GM21360 (cell line): ENCODE measurements around the gene KIAA1328.

ENCODE experiments used
- ATAC-seq: cut with Tn5 transposase; IDR thresholded peaks from one replicate; pipeline ENCODE4 v1.9.1; 2021; ENCODE audit warnings: mild to moderate bottlenecking, moderate library complexity; ENCODE audit not compliant: unreplicated experiment

KIAA1328 gene

DNA sequence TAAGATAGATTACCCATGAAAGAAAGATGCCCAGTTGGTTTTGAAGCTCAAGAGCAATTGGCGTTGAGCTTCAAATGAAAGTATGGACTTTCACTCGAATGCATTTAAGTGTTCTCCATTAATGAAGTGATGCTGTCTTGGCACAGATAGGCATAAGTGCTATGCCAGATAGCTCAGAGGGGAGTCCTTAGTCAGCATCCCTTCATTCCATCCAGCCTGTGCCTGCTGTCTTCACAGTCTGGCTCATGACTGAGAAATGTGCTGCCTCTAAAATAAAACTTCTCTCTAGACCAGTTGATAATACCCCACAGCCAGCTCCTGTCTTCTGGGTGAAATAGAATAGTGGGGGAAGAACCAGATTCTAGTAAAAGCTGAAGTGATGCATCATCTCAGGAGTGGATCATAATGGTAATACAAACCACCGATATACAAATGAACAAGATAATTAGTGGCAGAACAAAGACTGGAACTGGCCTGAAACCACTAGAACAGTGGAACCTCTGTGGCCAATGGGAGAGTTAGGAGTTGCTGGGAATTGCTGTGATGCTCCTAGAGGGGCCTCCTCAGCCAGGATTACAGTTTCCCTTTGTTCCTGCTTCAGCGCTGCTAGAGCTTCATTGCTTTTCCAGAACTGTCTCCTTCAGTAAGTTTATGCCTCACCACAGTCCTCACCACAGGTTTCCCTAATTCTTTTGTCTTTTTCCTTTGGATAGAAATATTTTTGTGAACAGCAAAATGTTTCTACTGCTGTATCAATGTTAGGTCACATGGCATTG, 359.3 kb downstream of the KIAA1328 start:
- ATAC-seq = no peak

DNA sequence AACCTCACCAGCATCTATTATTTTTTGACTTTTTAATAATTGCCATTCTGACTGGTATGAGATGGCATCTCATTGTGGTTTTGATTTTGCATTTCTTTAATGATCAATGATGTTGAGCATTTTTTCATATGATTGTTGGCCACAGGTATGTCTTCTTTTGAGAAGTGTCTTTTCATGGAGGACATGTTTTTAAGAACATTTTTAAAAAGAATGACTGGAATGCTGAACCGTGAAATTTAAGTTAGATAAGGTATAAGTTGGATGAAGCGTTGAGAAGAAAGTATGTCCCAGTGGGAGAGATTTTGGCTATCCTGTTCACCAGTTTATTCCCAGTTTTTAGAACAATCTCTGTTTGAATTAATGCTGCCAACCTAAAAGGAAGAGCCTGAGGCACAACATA, 370.8 kb downstream of the KIAA1328 start:
- ATAC-seq = no peak

DNA sequence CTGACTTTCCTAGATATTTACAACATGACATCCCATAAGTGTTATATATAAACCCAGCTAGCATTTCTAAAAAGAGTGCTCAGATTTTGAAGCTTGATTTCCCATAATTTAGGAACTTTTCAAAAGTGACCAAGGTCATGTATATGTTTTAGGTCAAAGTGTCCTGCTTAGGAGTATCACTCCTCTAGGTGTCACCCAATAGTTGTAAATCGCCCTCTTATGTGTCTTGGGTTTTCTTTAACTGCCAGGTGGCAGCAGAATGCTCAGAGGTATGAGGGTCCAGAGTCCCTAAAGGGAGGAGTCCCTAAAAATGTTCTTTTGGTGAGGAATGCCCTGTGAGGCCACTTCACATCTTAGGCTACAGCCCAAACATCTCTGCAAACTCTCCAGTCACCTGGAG, 378.4 kb downstream of the KIAA1328 start:
- no peak for ATAC-seq

GRCh38 chr18:37210781-37211180, 381.9 kb downstream of the KIAA1328 start:
- ATAC-seq = no peak

- ATAC-seq = no peak
Observed at GRCh38 chr18:37218022-37218590, 389.2 kb downstream of the KIAA1328 start.

DNA sequence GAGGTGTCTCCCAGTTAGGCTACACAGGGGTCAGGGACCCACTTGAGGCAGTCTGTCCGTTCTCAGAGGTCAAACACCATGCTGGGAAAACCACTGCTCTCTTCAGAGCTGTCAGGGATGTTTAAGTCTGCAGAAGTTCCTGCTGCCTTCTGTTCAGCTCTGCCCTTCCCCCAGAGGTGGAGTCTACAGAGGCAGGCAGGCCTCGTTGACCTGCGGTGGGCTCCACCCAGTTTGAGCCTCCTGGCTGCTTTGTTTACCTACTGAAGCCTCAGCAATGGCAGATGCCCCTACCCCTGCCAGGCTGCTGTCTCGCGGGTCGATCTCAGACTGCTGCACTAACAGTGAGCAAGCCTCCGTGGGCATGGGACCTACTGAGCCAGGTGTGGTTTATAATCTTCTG, 390.3 kb downstream of the KIAA1328 start:
- ATAC-seq = no peak

DNA sequence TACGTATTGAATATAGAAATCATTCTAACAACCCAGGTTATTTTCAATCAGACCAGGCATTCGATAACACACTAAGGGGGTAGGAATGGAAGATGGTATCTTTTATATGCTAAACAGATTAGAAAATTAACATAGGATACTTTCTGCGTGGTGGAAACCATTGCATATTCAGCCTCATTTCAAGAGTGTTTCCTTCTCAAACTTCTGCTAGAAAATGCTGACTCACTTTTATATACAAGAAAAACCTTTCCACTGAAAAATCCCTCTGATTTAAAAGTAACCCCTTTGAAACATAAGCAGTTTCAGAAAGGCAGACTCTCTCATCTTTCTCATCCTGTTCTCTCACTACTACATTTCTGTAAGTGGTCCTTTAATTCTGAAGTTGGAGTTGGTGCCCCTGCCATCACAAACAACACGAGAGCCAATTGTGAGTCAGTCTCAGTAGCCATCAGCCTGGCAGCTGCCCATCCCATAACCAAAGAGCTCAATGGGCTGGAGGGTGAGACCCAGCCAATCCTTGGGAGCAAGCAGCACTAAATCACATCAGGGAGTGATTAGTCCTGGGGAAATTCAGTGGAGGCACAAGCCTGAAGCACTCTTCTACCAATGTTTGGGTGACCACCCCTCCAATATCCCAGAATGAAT, 393.5 kb downstream of the KIAA1328 start:
- no peak for ATAC-seq

DNA sequence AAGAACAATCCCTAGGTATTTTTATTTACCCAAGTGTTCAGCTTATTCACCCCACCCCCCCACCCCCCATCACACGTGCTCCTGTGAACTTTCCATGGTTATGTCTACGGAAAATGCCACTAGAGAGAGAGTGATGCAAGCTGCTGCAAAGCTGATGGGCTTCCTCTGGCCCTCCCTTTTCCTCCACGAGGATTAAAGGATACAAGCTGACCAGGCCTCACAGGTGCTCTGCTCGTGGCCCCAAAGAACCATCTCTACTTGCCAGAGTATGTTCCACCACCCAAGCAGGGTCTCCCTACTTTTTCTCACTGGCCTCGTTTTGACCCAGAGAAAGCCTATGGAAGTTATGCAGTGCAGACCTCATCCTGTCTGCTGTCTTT, 394.1 kb downstream of the KIAA1328 start:
- ATAC-seq = no peak

DNA sequence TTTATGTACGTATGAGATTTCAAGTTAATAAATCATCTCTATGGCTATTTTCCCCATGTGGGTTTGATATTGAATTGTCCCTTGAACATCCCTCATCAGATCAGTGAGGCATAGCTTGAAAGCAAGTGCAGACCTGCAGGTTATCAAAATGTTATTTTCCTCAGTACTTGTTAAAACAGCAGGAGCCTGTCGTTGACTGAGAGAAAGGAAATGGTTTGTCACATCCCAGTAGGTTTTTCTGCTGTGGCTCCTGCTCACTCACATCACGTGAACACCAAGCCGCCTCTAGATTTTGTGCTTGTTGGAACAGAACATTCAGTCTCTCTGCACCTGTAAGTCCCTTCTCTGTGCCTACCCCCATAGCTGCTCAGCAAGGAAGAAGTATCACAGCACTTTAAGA, 396.4 kb downstream of the KIAA1328 start:
- no peak for ATAC-seq

DNA sequence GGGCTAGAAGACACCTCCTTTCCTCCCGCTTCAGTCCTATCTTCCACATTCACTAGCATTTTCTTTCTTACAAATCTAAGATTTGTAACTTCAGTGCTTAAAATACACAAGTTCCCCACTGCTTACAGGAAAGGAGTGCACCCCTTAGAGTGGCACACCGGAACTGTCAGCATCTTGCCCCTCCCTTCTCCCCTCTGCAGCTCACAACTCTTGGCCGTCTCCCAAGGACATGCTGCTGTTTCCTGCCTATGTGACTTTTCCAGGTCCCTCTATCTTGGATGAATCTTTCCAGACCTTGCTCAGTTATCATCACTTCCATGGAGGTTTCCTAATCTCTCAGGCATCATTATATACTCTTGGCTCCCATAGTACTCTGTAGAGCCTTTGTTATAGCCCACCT, 401.8 kb downstream of the KIAA1328 start:
- no peak for ATAC-seq

- ATAC-seq = no peak
Observed at GRCh38 chr18:37231251-37231650, 402.3 kb downstream of the KIAA1328 start.

DNA sequence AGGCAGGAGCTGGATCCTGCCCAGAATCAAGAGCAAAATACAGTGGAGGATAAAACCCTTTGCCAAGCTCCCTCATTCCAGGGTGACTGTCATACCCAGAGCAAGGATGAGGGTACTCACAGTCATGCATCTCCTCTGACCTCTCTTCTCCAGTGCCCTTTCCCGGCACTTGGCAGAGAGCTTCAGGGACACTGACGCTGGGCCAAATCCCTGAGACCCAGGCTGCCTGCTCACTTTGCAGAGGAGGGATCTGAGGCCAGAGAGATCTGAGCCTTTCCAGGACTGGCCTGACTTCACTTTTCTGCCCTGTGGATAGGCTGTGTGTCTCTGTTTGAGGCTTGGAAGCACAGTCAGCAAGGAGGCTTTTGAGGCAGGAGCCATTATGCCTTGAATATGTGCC, 406.7 kb downstream of the KIAA1328 start:
- ATAC-seq = no peak

DNA sequence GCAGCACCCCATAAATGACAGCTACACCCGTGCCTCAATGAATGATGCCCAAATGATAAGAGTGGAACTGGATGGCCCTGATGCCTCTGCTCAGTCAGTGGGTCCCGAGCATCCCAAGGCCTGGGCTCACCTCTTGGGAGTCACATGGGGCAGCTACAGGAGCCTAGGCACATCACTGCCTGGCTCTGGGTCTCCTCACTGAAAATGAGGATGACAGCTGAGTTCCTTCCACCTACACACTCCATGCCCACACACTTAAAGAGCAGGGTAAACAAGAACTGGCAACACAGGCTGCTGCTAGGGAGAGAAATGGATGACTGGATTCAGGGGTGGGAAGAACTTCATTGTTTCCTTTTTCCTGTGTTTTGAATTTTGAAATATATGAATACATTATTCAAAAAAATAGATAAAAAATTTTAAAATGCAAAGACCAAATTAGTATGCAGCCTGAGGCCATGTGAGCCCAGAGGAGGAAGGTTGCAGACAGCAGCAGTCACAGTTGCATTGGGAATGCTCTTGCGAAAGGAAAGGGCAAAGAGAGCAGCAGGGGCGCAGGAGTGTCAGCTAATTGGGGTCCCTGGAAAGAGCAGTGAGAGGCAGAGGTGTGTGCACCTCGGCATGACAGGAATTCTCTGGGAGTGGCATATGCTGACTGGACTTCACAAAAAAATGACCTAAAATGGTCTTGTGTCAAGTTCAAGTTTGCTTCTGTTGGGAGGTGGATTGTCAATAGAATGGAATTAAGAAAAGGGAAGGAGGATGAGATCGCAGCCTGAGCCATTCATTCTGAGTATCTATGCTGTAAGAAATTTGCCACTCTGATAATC, 409.6 kb downstream of the KIAA1328 start:
- ATAC-seq = no peak

DNA sequence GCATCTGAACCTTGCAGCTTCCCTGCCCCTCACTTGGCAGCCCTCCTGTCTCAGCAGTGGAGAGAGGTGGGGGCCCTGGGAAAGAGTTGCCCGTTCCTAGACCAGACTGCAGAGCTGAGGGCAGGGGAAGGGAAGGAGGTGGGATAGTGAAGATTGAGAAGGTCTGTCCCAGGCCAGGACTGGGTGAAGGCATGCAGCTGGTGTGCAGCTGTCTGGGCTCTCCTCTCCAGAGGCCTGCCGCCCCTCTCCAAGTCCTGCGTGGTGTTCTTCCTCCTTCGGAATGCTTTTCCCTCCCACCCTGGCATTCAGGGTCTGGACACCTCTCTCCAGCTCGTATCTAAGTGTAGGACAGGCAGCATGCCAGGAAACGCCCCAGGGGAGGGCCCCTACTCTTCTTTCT, 413.2 kb downstream of the KIAA1328 start:
- no peak for ATAC-seq

- no peak for ATAC-seq
Observed at GRCh38 chr18:37242826-37243560, 414.1 kb downstream of the KIAA1328 start.

DNA sequence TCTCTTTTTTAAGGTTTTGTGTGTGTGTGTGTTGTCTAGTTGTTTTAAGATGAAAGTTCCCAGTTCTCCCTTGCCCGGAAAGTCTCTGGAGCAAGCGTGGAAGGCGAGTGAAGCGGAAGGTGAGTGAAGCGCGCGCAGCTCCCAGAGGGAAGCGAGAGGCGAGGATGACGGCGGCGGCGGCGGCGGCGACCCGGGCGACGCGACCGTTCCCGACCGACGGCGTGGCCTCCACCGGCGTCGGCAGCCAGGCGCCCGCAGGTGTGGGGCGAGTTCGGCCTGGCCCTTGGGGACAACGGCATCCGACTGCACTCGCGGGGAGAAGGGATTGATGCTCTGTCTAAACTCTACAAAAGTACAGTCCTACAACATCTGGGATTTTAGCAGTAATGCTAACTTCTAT, 414.8 kb downstream of the KIAA1328 start:
- no peak for ATAC-seq

DNA sequence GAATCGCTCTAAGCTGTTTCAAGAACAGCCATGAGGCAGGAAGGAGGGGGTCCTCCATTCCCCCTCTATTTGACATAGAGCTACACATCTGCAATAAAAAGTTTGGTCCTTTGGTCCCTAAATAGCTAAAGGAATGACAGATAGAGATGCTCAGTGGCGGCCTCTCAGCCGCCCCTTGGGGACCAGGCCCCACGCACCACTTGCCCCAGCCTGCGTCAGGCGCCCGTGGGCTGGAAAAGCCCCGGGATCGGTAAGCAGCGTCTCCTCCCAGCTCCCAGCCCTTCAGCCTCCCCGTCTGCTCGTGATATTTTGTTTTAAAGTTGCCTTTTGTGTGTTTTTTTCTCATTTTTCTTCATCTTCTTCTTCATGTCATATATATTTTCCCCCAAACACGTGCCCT, 415.7 kb downstream of the KIAA1328 start:
- no peak for ATAC-seq

GRCh38 chr18:37246779-37247340, 417.9 kb downstream of the KIAA1328 start:
- ATAC-seq = no peak

- no peak for ATAC-seq
Observed at GRCh38 chr18:37247497-37248161, 418.7 kb downstream of the KIAA1328 start.

GRCh38 chr18:37248281-37248680, 419.4 kb downstream of the KIAA1328 start:
- ATAC-seq = no peak
